CD4-positive, alpha-beta memory T cell (primary cell): ENCODE data around the gene COL27A1. TPM values are rescaled to one million over a fixed set of nuclear protein-coding genes. Genes with fewer than 3 reads are reported as not detected.

Experiments used
- CTCF ChIA-PET: fragments of 350-600 bp; sonication (Branson Sonifier 250); formaldehyde crosslinking; loops from one replicate; lab custom pipeline; 2021; ENCODE audit warnings: inconsistent platforms; ENCODE audit not compliant: partially characterized antibody; lab: Charles Lee
- POLR2A ChIA-PET: fragments of 350-600 bp; sonication (Branson Sonifier 250); formaldehyde crosslinking; loops from one replicate; lab custom pipeline; 2021; ENCODE audit not compliant: partially characterized antibody; lab: Charles Lee
- DNase-seq, 5 donors: peaks; one replicate each; pipeline versions ENCODE4 v3.0.0 to v3.0.0-alpha.2; 2020 to 2022; ENCODE audit warnings: mixed read lengths in 1 of 5
- H3K27ac ChIP-seq: one replicate; pipeline ENCODE4 v1.7.0; 2013; ENCODE audit warnings: low read depth, low read length
- H3K27me3 ChIP-seq: 2 replicates; pipeline ENCODE4 v1.7.0; 2013; ENCODE audit warnings: mild to moderate bottlenecking, low read length, moderate library complexity; ENCODE audit not compliant: insufficient read depth
- H3K36me3 ChIP-seq: 2 replicates; pipeline ENCODE4 v1.7.0; 2013; ENCODE audit warnings: mild to moderate bottlenecking, low read length, moderate library complexity; ENCODE audit not compliant: insufficient read depth
- H3K4me1 ChIP-seq: 2 replicates; pipeline ENCODE4 v1.7.0; 2013; ENCODE audit warnings: mild to moderate bottlenecking, low read length, moderate library complexity; ENCODE audit not compliant: insufficient read depth
- H3K4me3 ChIP-seq, 2 donors: one replicate each; pipeline ENCODE4 v1.7.0; 2013; ENCODE audit warnings: low read length in 2 of 2, mild to moderate bottlenecking in 1 of 2
- H3K9me3 ChIP-seq, 2 donors: one replicate each; pipeline ENCODE4 v1.7.0; 2013; ENCODE audit warnings: low read length in 2 of 2, control low read depth in 1 of 2; ENCODE audit not compliant: control insufficient read depth in 1 of 2
- H3K27ac Mint-ChIP-seq, 7 donors: one replicate each; pipeline ENCODE4 v1.8.0; 2020 to 2021; ENCODE audit warnings: mixed read lengths in 7 of 7, mild to moderate bottlenecking in 6 of 7, inconsistent platforms in 3 of 7, moderate library complexity in 3 of 7
- H3K27me3 Mint-ChIP-seq, 2 donors: one replicate each; pipeline ENCODE4 v1.8.0; 2020 to 2021; ENCODE audit warnings: mixed read lengths in 2 of 2
- H3K36me3 Mint-ChIP-seq, 2 donors: one replicate each; pipeline ENCODE4 v1.8.0; 2020 to 2021; ENCODE audit warnings: mixed read lengths in 2 of 2, inconsistent platforms in 1 of 2, mild to moderate bottlenecking in 1 of 2
- H3K4me1 Mint-ChIP-seq, 4 donors: one replicate each; pipeline ENCODE4 v1.8.0; 2020 to 2021; ENCODE audit warnings: mixed read lengths in 4 of 4, mild to moderate bottlenecking in 1 of 4
- H3K4me3 Mint-ChIP-seq, 8 donors: one replicate each; pipeline ENCODE4 v1.8.0; 2020 to 2021; ENCODE audit warnings: mixed read lengths in 8 of 8, mild to moderate bottlenecking in 7 of 8, moderate library complexity in 6 of 8, inconsistent platforms in 3 of 8
- H3K9me3 Mint-ChIP-seq, 8 donors: one replicate each; pipeline ENCODE4 v1.8.0; 2020 to 2021; ENCODE audit warnings: mixed read lengths in 8 of 8, mild to moderate bottlenecking in 5 of 8, inconsistent platforms in 3 of 8, moderate library complexity in 1 of 8
- intact Hi-C: fragments of 100-400 bp; cut with micrococcal nuclease; formaldehyde crosslinking; loops from one replicate; pipeline ENCODE4 v1.15.1; 2023
- polyA plus RNA-seq, 2 donors: library from polyadenylated mRNA; unstranded; fragments of 300-500 nt; fragmentation: Illumina TruSeq; gene quantifications; one replicate each; pipeline ENCODE4 v1.2.3, GENCODE V29; 2021
- total RNA-seq, 2 experiments: library from RNA; stranded (reverse); gene quantifications; one replicate each; pipeline ENCODE4 v1.2.3, GENCODE V29; 2021

Gene COL27A1
- total and polyA plus RNA-seq, 4 experiments from 2014 or later, result 1.3 TPM; not detected in 2

- peaks cover 59% of the 10 kb centered on the region for H3K36me3 ChIP-seq
- no peaks in the 10 kb centered on the region for H3K9me3 ChIP-seq
- Mint-ChIP-seq H3K4me3 (no peak overlapping the region), H3K9me3 (peaks cover 0 to 2% (median 0%) of the 10 kb centered on the region in 8 donors), H3K27me3 (no peaks in the 10 kb centered on the region), H3K36me3 (peaks cover 61 to 68% of the 10 kb centered on the region in 2 donors), H3K27ac (peak overlapping the region in 2 of 7 donors; percentile 21 to 29), H3K4me1 (peaks cover 10 to 28% (median 13%) of the 10 kb centered on the region in 4 donors)
- ChIA-PET POLR2A (interaction anchor here (0.9 to 2.0 kb wide), 5 partner anchors 31 to 67 kb away, joined by 3 to 14 read pairs (median 7); partner anchors contain the start of gene AKNA), CTCF (interaction anchor here (0.7 to 6.9 kb wide), 7 partner anchors 10 to 316 kb away, joined by 3 to 55 read pairs (median 4); no protein-coding TSS in a partner anchor)
- H3K27ac ChIP-seq, result no peak overlapping the region
- no peaks in the 10 kb centered on the region for H3K4me1 ChIP-seq
- no peak for DNase-seq
- intact Hi-C loops, result loop anchor here (10.0 kb wide), 1 partner anchor 168 kb away; the partner anchor contains the start of gene WHRN
- H3K27me3 ChIP-seq, result no peaks in the 10 kb centered on the region
- no peak overlapping the region for H3K4me3 ChIP-seq
These were observed 181.5 kb downstream of the COL27A1 start for GRCh38 chr9:114336699-114337395.

DNA sequence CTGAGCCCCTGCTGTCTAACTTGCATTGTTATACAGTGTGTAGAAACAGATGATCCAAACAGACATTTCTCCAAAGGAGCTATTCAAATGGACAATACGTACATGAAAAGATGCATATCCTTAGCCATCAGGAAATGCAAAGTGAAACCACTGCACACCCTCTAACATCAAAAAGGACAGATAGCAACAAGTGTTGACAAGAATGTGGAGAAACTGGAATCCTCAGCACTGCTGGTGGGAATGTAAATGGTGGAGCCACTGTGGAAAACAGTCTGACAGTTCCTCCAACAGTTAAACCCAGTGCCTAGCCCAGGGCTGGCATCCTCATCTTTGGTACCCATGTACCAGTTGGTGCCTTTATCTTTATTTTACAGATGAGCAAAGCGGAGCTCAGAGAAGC is 182.8 kb downstream of the COL27A1 start:
- H3K9me3 Mint-ChIP-seq, result peaks cover 0 to 2% (median 0%) of the 10 kb centered on the region in 8 donors
- H3K4me1 Mint-ChIP-seq, result peaks cover 6 to 23% (median 10%) of the 10 kb centered on the region in 4 donors
- no peaks in the 10 kb centered on the region for H3K27me3 Mint-ChIP-seq
- Histone ChIP-seq H3K36me3 (peaks cover 71% of the 10 kb centered on the region), H3K9me3 (no peaks in the 10 kb centered on the region), H3K4me1 (no peaks in the 10 kb centered on the region), H3K4me3 (no peak overlapping the region), H3K27ac (no peak overlapping the region), H3K27me3 (no peaks in the 10 kb centered on the region)
- no peak for DNase-seq
- H3K36me3 Mint-ChIP-seq, result peaks cover 68 to 78% of the 10 kb centered on the region in 2 donors
- H3K27ac Mint-ChIP-seq, result peak overlapping the region in 2 of 7 donors; percentile 29 to 50
- POLR2A ChIA-PET, result interaction anchor here (1.3 to 37.6 kb wide), 3 partner anchors 27 to 55 kb away, joined by 3 to 1614 read pairs (median 4); partner anchors contain the start of gene AKNA
- intact Hi-C loops, result loop anchor here (10.0 kb wide), 1 partner anchor 167 kb away; the partner anchor contains the start of gene WHRN
- no peak overlapping the region for H3K4me3 Mint-ChIP-seq
- CTCF ChIA-PET, result interaction anchor here (0.9 to 6.9 kb wide), 17 partner anchors 9 to 315 kb away, joined by 3 to 55 read pairs (median 5); partner anchors contain the start of gene AKNA

GRCh38 chr9:114339130-114339908 is 184.0 kb downstream of the COL27A1 start:
- ChIA-PET CTCF (interaction anchor here (0.8 to 6.9 kb wide), 23 partner anchors 8 to 314 kb away, joined by 3 to 55 read pairs (median 4); partner anchors contain the start of gene AKNA), POLR2A (interaction anchor here (1.0 to 37.6 kb wide), 6 partner anchors 17 to 253 kb away, joined by 3 to 1614 read pairs (median 4); partner anchors contain the start of gene AKNA)
- Mint-ChIP-seq H3K36me3 (peaks cover 80 to 90% of the 10 kb centered on the region in 2 donors), H3K27me3 (no peaks in the 10 kb centered on the region), H3K27ac (peak overlapping the region in 6 of 7 donors; percentile 36 to 73 (median 64)), H3K9me3 (no peaks in the 10 kb centered on the region), H3K4me3 (no peak overlapping the region), H3K4me1 (peaks cover 8 to 30% (median 14%) of the 10 kb centered on the region in 4 donors)
- no peaks in the 10 kb centered on the region for H3K9me3 ChIP-seq
- H3K27ac ChIP-seq, result no peak overlapping the region
- peaks cover 82% of the 10 kb centered on the region for H3K36me3 ChIP-seq
- H3K4me1 ChIP-seq, result no peaks in the 10 kb centered on the region
- H3K4me3 ChIP-seq, result no peak overlapping the region
- DNase-seq, result peak in 4 of 5 donors; percentile 36 to 49 (median 42)
- H3K27me3 ChIP-seq, result no peaks in the 10 kb centered on the region
- intact Hi-C loops, result loop anchor here (1.0 to 10.0 kb wide), 4 partner anchors 49 to 314 kb away; partner anchors contain the start of gene WHRN

DNA sequence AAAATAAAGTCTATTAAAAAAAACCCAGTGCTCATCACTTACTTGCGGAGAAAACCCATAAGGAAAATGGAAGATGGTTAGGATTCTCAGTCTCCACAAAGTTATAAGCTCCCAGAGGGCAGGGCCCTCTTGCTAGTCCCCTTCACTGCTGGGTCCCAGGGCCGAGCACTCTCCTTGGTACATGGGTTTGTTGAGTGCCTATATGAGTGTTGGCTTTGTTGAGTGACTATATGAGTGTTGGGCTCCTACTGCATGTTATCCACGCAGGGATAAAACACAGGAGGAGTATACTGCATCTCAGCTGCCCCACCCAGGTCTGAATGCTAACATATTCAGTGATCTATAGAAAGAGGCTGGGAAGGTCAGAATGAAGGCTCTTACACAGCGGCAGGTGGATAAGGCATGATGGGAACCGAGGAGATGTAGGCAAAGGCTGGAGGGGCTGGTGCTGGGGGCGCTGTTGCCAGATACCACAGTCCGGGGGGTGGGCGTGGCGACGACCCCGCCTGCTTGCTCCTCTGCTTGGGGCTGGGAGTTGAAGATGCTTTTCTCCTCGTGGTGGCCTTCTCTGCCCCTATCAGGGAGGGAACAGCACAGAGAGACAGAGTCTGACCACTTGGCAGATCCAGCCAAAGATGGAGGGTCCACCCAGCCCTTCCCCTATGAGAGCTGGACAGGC is 186.0 kb downstream of the COL27A1 start:
- Mint-ChIP-seq H3K4me1 (peaks cover 9 to 31% (median 14%) of the 10 kb centered on the region in 4 donors), H3K27ac (peak overlapping the region in 5 of 7 donors; percentile 10 to 59 (median 19)), H3K36me3 (peaks cover 84 to 94% of the 10 kb centered on the region in 2 donors), H3K9me3 (no peaks in the 10 kb centered on the region), H3K27me3 (no peaks in the 10 kb centered on the region), H3K4me3 (no peak overlapping the region)
- Histone ChIP-seq H3K36me3 (peaks cover 92% of the 10 kb centered on the region), H3K27ac (no peak overlapping the region), H3K9me3 (no peaks in the 10 kb centered on the region), H3K27me3 (no peaks in the 10 kb centered on the region), H3K4me3 (no peak overlapping the region), H3K4me1 (no peaks in the 10 kb centered on the region)
- CTCF ChIA-PET, result interaction anchor here (0.7 to 6.9 kb wide), 6 partner anchors 37 to 66 kb away, joined by 3 to 55 read pairs (median 9); partner anchors contain the start of gene AKNA
- POLR2A ChIA-PET, result interaction anchor here (1.1 to 37.6 kb wide), 5 partner anchors 13 to 250 kb away, joined by 4 to 1614 read pairs (median 6); partner anchors contain the start of gene AKNA
- DNase-seq, result no peak
- intact Hi-C loops, result loop anchor here (10.0 kb wide), 1 partner anchor 254 kb away; no protein-coding TSS in a partner anchor

GRCh38 chr9:114341991-114342390 is 186.7 kb downstream of the COL27A1 start:
- peaks cover 9 to 31% (median 15%) of the 10 kb centered on the region in 4 donors for H3K4me1 Mint-ChIP-seq
- H3K9me3 Mint-ChIP-seq, result no peaks in the 10 kb centered on the region
- H3K36me3 Mint-ChIP-seq, result peaks cover 84 to 94% of the 10 kb centered on the region in 2 donors
- Histone ChIP-seq H3K27ac (no peak overlapping the region), H3K27me3 (no peaks in the 10 kb centered on the region), H3K4me1 (no peaks in the 10 kb centered on the region), H3K4me3 (no peak overlapping the region), H3K9me3 (no peaks in the 10 kb centered on the region), H3K36me3 (peaks cover 95% of the 10 kb centered on the region)
- POLR2A ChIA-PET, result interaction anchor here (0.8 to 37.6 kb wide), 3 partner anchors 11 to 250 kb away, joined by 3 to 1614 read pairs (median 4); partner anchors contain the start of gene AKNA
- intact Hi-C loops, result loop anchor here (10.0 kb wide), 1 partner anchor 253 kb away; no protein-coding TSS in a partner anchor
- peak overlapping the region in 3 of 7 donors; percentile 59 to 81 (median 60) for H3K27ac Mint-ChIP-seq
- no peak overlapping the region for H3K4me3 Mint-ChIP-seq
- DNase-seq, result no peak
- H3K27me3 Mint-ChIP-seq, result no peaks in the 10 kb centered on the region
- CTCF ChIA-PET, result interaction anchor here (0.7 to 6.9 kb wide), 4 partner anchors 20 to 65 kb away, joined by 3 to 55 read pairs (median 8); no protein-coding TSS in a partner anchor
